ENCODE measurements around the gene REEP6.
"Not testable (repeated sequence)": the region's sequence is repeated elsewhere in the genome, so short reads cannot be mapped to it uniquely, and the experiment has no call there.

Gene REEP6

DNA sequence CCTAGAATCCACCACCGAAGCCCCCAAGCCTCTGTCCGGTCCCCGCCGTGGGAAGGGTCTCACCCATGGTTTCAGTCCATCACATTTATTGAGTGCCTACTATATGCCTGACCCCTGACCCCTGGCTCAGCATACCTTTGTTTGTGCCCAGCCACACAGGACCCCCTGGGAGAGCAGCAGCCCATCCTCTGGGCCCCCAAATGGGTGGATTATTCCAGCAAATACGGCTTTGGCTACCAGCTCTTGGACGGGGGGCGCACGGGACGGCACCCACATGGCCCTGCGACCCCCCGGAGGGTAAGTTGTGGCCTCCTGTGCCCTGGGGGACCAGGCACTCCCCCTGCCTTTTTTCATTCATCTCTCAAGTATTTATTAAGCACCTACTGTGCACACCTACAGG lies 40.6 kb downstream of the REEP6 start:
- no peak overlapping the region for H3K27ac ChIP-seq
- H3K4me3 ChIP-seq: no peak overlapping the region

DNA sequence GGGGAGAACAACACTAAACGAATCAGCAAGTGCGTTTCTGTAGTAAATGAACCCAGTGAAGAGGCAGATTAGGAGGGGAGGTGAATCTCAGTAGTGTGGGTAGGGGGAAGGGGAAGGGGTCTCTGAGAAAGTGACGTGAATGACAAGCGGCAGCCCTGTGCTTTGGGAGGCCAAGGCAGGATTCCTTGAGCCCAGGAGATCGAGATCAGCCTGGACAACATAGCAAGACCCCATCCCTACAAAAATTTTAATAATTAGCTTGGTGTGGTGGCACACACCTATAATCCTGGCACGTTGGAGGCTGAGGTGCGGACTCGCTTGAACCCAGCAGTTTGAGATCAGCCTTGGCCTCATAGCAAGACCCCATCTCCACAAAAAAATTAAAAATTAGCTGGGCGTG lies 41.0 kb downstream of the REEP6 start:
- no peak overlapping the region for H3K27ac ChIP-seq

DNA sequence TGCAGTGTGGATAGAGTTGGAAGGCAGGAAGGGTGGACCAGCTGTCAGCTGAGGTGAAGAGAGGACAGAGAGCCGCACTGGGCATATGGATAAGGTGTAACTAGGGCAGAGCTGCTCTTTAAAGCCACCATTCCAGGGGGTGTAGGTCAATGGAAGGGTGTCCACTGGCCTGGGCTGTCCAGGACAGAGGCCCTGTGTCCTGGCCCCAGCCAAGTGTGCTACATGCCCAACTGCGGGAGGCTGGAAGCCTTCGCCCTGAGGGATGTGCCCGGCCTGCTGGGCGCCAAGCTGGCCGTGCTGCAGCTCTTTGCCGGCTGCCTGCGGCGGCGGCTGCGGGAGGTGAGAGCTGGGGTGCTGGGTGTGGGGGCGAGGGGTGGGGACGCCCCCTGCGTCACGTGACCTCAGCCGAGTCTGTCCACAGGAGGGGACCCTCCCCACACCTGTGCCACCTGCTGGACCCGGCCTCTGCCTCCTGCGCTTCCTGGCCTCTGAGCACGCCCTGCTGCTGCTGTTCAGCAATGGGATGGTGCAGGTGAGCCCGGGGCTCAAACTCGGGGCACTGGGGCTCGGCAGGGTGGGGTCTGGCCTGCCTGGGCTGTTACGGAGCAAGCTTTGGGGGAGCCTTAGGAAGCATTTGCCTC lies 42.6 kb downstream of the REEP6 start:
- Histone ChIP-seq H3K27ac (no peak overlapping the region), H3K4me3 (no peak overlapping the region)

More for the DNA sequence above, 41.0 kb downstream of the REEP6 start:
- no peak overlapping the region for H3K4me3 ChIP-seq

DNA sequence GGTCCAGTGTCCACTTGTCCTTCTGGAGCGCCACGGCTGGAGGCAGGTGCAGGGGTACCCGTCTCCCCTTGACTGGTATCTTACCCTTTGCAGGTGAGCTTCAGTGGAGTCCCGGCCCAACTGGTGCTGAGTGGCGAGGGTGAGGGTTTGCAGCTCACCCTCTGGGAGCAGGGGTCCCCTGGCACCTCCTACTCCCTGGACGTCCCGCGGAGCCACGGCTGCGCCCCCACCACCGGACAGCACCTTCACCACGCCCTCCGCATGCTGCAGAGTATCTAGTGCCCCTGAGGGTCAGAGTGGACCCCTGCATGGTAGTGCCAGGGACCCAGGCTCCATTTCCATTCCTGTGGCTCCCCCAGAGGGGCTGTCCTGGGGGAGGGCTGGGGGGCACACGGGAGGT lies 44.0 kb downstream of the REEP6 start:
- H3K27ac ChIP-seq: no peak overlapping the region
- no peak overlapping the region for H3K4me3 ChIP-seq

DNA sequence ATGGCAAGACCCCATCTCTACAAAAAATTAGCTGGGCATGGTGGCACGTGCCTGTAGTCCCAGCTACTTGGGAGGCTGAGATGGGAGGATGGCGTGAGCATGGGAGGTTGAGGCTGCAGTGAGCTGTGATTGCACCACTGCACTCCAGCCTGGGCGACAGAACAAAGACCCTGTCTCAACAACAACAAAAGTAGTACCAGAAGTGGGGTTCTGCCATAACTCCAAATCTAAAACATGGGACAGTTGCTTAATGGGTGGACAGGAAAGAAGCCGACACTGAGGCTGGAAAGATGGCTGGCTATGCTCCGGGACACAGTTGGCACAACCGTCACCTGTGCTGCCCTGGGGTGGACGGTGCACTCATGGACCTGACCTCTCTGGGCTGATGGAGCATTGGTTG lies 44.7 kb downstream of the REEP6 start:
- not testable (repeated sequence) for H3K4me3 ChIP-seq, H3K27ac ChIP-seq

DNA sequence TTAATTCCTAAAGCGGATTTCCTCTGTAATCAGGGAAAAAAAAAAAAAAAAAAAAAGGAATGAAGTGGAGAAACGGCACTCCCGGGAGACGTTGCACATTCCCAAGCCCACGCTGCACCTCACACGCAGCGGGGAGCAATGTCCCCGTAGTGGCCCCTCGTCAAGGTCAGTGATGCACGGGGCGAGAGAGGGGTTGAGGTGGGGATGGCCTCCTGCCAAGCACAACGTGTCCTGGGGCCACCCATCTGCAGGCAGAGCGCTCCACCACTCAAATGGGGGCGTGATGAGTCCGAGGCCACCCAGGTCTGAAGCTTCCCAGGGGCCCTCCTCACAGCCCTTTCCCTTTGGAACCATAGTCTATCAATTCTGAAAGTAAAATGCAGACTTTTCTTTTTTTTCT lies 48.0 kb downstream of the REEP6 start:
- H3K4me3 ChIP-seq: no peak overlapping the region
- H3K27ac ChIP-seq: no peak overlapping the region

DNA sequence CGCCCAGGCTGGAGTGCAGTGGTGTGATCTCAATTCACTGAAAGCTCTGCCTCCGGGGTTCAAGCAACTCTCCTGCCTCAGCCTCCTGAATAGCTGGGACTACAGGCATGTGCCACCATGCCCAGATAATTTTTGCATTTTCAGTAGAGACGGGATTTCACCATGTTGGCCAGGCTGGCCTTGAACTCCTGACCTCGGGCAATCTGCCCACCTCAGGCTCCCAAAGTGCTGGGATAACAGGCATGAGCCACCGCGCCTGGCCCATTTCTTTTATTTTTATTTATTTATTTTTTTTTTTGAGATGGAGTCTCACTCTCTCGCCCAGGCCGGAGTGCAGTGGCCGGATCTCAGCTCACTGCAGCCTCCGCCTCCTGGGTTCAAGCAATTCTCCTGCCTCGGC lies 48.8 kb downstream of the REEP6 start:
- not testable (repeated sequence) for H3K27ac ChIP-seq, H3K4me3 ChIP-seq

DNA sequence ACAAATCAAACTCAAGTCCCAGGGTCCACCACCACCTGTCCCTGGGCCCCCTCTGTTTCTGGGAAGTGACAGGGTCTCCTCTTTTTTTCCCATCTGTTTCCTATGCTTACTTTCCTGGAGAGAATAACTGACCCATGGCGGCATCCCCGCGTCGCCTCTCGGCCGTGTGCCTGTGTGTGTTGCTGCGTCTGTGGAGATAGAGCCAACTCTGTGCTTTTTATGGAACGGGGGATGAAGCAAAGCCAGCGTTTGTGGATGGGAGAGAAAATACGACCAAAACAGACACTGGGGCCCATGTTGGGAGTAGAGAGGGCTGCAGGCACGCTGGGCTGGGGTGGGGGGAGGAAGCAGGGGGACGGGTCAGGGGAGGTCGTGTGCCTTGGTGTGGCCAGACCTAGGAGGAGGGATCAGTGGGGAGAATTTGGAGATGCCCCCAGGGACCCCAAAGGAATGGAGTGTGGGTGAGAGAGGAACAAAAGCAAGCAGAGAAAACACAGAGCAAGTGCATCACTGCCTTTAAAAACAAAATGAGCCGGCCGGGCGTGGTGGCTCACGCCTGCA lies 49.5 kb downstream of the REEP6 start:
- Histone ChIP-seq H3K4me3 (no peak overlapping the region), H3K27ac (no peak overlapping the region)
